ENCODE results near the gene BABAM2. TPM values are rescaled to one million over a fixed set of nuclear protein-coding genes. Genes with fewer than 3 reads are reported as not detected.

BABAM2 gene
- total RNA-seq, 3 donors from 2014 or later (not counting 1 experiment from before 2014, with no cell fraction given): 54.6 to 66.1 (median 59.5) TPM

DNA sequence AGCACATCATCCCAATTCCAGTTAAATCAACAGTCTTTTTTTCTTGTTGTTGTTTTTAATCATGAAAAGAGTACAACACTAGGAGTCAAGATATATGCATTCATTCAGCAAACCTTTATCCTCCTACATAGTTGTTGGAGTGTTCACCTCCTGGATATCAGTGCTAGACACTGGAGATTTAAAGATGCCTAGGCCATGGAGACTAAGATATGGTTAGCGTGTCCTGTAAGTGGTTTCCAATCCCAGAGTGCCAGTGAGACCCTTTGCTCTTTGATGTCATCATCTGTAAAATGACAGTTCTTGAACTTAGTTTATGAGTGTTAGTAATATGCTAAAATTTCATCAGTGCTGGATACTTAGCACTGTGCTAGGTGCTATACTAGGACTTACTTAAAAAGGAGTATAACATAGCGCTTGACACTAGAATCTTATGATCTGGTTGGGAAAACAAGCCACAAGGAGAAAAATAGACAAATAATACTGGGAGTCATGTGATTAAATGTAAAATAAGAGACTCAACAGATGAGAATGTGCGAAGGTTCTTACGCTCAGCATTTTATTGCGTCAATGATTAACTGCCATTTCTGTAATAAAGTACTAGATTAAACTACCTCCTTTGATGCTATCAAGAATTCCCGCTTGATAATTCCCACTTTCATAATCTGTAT, 31.5 kb downstream of the BABAM2 start:
- Histone ChIP-seq H3K36me3 (ENCODE audit: control insufficient read depth, insufficient read depth, low read length) (no peaks in the 10 kb centered on the region), H3K4me1 (ENCODE audit: control insufficient read depth, insufficient read depth, low read length) (no peaks in the 10 kb centered on the region), H3K27me3 (ENCODE audit: control insufficient read depth, insufficient read depth, low read length) (no peaks in the 10 kb centered on the region), H3K4me3 (ENCODE audit: low read length) (no peak overlapping the region), H3K27ac (ENCODE audit: low read length) (no peak overlapping the region), H3K9me3 (ENCODE audit: control insufficient read depth, insufficient read depth, low read length) (no peaks in the 10 kb centered on the region)
- TF ChIP-seq, protein P1, sequence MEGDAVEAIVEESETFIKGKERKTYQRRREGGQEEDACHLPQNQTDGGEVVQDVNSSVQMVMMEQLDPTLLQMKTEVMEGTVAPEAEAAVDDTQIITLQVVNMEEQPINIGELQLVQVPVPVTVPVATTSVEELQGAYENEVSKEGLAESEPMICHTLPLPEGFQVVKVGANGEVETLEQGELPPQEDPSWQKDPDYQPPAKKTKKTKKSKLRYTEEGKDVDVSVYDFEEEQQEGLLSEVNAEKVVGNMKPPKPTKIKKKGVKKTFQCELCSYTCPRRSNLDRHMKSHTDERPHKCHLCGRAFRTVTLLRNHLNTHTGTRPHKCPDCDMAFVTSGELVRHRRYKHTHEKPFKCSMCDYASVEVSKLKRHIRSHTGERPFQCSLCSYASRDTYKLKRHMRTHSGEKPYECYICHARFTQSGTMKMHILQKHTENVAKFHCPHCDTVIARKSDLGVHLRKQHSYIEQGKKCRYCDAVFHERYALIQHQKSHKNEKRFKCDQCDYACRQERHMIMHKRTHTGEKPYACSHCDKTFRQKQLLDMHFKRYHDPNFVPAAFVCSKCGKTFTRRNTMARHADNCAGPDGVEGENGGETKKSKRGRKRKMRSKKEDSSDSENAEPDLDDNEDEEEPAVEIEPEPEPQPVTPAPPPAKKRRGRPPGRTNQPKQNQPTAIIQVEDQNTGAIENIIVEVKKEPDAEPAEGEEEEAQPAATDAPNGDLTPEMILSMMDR (IDR thresholded peaks at IDR 0.05): no peak
- intact Hi-C loops (cut with micrococcal nuclease): no loop called here
- H3K9me3 Mint-ChIP-seq: no peaks in the 10 kb centered on the region
- H3K36me3 Mint-ChIP-seq: no peaks in the 10 kb centered on the region
- H3K27me3 Mint-ChIP-seq (ENCODE audit: low read depth in 2 of 2): no peaks in the 10 kb centered on the region
- DNase-seq: no peak
- no peak for ATAC-seq
- 99% methylated on average over 4 of the region's 6 CpGs for WGBS (ENCODE audit: insufficient coverage)
- peak overlapping the region; percentile 63 to 70 for H3K27ac Mint-ChIP-seq
- no peak overlapping the region for H3K4me3 Mint-ChIP-seq
- peaks cover 13 to 25% of the 10 kb centered on the region in 2 donors for H3K4me1 Mint-ChIP-seq

DNA sequence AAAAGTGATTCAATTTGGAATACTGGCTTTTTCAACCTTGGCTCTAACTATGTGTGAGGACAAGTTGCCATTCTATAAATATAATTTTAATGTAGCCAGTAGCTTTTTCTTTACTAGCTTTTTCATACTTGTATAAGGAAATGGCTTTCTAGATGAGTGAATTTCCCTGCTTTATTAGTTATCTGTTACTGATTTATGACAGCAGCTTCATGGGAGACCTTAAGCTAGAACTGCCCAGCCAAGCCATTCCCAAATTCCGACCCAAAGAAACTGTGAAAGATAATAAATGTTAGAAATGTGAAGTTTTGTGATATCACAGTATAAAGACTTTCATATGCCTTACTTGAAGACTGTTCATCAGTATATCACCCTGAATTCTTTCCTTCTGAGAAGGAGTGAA, 32.3 kb downstream of the BABAM2 start:
- no peak for ATAC-seq
- Histone ChIP-seq H3K4me3 (ENCODE audit: low read length) (no peak overlapping the region), H3K27me3 (ENCODE audit: control insufficient read depth, insufficient read depth, low read length) (no peaks in the 10 kb centered on the region), H3K9me3 (ENCODE audit: control insufficient read depth, insufficient read depth, low read length) (no peaks in the 10 kb centered on the region), H3K4me1 (ENCODE audit: control insufficient read depth, insufficient read depth, low read length) (no peaks in the 10 kb centered on the region), H3K27ac (ENCODE audit: low read length) (no peak overlapping the region), H3K36me3 (ENCODE audit: control insufficient read depth, insufficient read depth, low read length) (no peaks in the 10 kb centered on the region)
- Mint-ChIP-seq H3K4me1 (peaks cover 13 to 25% of the 10 kb centered on the region in 2 donors), H3K36me3 (no peaks in the 10 kb centered on the region), H3K9me3 (no peaks in the 10 kb centered on the region), H3K27ac (peak overlapping the region in 1 of 2 donors; percentile 32), H3K4me3 (no peak overlapping the region), H3K27me3 (ENCODE audit: low read depth in 2 of 2) (no peaks in the 10 kb centered on the region)
- 100% methylated on average over 1 of the region's 1 CpG for WGBS (ENCODE audit: insufficient coverage)
- DNase-seq: no peak
- intact Hi-C loops (cut with micrococcal nuclease): no loop called here
- TF ChIP-seq, protein P1 (IDR thresholded peaks at IDR 0.05): no peak

DNA sequence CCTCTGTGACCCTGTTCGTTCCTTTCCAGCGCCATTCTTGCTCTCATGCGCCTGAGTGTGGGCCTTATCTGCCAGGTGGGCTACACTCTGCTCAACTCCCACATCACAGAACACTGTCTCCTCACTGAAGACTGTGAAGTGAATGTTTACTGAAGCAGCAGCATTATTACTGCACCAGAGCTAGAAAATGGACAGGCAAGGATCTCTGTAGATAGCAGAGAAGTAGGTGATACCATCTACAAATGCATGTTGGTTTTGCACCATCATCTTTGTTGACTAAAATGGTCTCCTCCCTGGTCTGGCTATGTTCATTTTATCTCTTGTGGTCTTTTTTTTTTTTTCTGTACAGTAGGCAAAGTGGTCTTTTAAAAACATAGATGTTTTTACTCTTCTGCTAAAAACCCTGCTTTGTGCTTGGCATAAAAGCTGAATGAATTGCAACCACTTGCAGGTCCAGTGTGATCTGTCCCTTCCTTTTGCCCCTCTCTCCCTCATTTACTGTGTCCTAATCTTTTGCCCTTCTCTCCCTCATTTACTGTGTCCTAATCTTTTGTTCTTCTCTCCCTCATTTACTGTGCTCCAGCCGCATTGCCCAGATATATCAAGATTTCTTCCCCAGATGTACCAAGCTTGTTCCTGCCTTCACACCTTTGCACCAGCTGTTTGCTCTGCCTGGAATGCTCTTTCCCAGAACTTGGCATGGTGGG, 35.4 kb downstream of the BABAM2 start:
- 71% methylated on average over 4 of the region's 4 CpGs for WGBS (ENCODE audit: insufficient coverage)
- Mint-ChIP-seq H3K27me3 (ENCODE audit: low read depth in 2 of 2) (no peaks in the 10 kb centered on the region), H3K36me3 (no peaks in the 10 kb centered on the region), H3K4me3 (no peak overlapping the region), H3K27ac (peak overlapping the region; percentile 32 to 59), H3K9me3 (no peaks in the 10 kb centered on the region), H3K4me1 (peaks cover 5 to 16% of the 10 kb centered on the region in 2 donors)
- peaks cover 7% of the 10 kb centered on the region for H3K36me3 ChIP-seq (ENCODE audit: control insufficient read depth, insufficient read depth, low read length)
- DNase-seq (no peak), ATAC-seq (peak in 1 of 3 donors; percentile 84)
- H3K9me3 ChIP-seq (ENCODE audit: control insufficient read depth, insufficient read depth, low read length): no peaks in the 10 kb centered on the region
- H3K4me1 ChIP-seq (ENCODE audit: control insufficient read depth, insufficient read depth, low read length): no peaks in the 10 kb centered on the region
- TF ChIP-seq, protein P1 (IDR thresholded peaks at IDR 0.05): no peak
- H3K27me3 ChIP-seq (ENCODE audit: control insufficient read depth, insufficient read depth, low read length): no peaks in the 10 kb centered on the region
- intact Hi-C loops (cut with micrococcal nuclease): no loop called here
- no peak overlapping the region for H3K27ac ChIP-seq (ENCODE audit: low read length)
- no peak overlapping the region for H3K4me3 ChIP-seq (ENCODE audit: low read length)
